Fibroblast of lung (primary cell): ENCODE data around the gene RCAN2.

Experiments used
- CTCF ChIP-seq, 2 donors: IDR thresholded peaks in 1 of 2; conservative IDR thresholded peaks in 1 of 2; 1 replicate in 1 of 2; 2 replicates in 1 of 2; pipeline ENCODE4 v1.5.1; 2011 to 2012; ENCODE audit warnings: low read length in 2 of 2, control low read depth in 1 of 2, inconsistent platforms in 1 of 2, low read depth in 1 of 2, mild to moderate bottlenecking in 1 of 2
- EZH2 ChIP-seq: IDR thresholded peaks from 2 replicates; pipeline ENCODE4 v1.5.1; 2012; ENCODE audit warnings: low read length, control low read depth, mild to moderate bottlenecking; ENCODE audit errors: missing control alignments

- TF ChIP-seq EZH2 = no peak
- no peak for TF ChIP-seq CTCF (conservative IDR thresholded peaks at IDR 0.05 in 1 of 2, IDR thresholded peaks at IDR 0.05 in 1 of 2; ENCODE audit: low read depth in 1 of 2, low read length in 2 of 2)
Measured at GRCh38 chr6:46407246-46407645, 84.0 kb downstream of the RCAN2 start.
